Stimulated activated CD4-positive, alpha-beta T cell treated with anti-CD3 and anti-CD28 coated beads, Interleukin-15, amount 100 ng/mL, for 1 hour (primary cell): Measurements from ENCODE around the gene NLRC3.

Source experiments
- DNase-seq, 2 donors: peaks; one replicate each; pipeline ENCODE4 v3.0.0-alpha.2; 2020; ENCODE audit warnings: low read depth in 1 of 2, low spot score in 1 of 2

Gene NLRC3

DNA sequence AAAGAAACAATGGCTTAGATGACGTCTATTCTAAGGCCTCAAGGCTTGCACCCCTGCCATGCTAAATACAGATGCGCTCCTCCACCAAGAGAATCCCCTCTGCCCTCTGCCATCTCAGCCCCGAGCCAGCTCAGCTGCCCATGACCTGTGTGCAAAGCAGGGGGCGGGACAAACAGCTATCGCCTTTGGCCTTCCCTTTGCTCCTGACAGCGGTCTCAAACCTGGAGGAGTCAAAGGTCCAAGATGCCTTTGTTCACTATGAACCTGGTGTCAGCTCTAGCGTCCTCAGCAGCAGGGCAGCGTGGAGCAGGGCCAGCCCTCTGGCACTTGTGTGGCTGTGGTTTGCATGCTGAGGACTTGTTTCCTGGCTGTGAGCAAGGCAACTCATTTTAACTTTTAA is 21.9 kb upstream of the NLRC3 start:
- no peak for DNase-seq

DNA sequence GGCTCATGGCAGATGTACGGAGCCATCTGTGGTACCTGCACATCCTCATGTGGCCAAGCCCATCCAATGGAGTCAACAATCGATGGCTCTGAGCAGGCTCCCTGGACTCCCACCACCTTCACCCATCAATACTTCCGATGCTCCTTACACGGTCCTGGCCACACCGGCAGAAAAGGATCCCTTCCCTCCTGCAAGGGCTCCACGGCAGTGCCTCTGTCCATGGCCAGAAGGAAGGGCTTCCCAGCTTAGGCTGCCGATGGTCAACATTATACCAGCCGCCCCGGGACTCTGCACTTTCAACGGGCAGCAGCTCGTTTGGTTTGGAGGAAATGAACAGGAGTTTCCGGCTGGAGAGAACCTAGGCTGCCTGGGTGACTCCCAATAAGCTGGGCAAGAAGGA is 21.0 kb upstream of the NLRC3 start:
- no peak for DNase-seq

DNA sequence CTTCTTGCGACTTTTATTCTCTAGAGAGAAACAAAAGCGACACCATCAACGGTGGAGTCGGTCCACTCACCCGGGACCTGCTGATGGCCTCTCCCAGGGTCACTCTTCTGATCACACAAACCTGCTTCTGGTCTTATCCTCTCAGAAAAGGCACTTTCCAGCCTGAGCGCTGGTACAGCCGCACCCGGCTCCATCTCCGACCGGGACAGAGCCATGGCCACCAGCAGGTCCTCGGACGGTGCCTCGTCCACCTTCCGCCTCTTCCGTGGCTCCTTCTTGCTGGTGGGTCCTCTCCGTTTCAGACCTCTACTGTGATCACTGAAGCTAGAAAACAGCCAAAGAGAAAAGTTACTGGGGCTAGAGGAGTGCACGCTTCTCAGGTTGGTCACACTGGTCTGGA is 20.5 kb upstream of the NLRC3 start:
- no peak for DNase-seq

DNA sequence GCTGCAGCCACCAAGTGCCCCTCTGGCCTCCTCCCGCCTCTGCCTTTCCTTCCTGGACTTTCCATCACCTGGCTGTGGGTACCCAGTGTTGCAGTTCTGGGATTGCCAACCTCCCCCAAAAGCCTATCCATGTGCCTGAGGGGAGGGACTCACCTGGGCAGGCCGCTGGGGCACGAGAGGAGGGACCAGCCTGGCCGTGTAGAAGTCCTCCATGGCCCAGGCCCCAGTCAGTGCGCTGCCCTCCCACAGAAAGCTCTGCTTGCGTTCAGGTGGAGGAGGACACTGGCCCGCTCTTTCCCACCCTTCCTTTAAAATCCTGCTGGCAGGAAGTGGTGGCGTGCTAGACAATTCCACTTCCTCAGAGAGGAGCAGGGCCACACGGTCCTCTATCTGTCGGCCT is 20.0 kb upstream of the NLRC3 start:
- no peak for DNase-seq

DNA sequence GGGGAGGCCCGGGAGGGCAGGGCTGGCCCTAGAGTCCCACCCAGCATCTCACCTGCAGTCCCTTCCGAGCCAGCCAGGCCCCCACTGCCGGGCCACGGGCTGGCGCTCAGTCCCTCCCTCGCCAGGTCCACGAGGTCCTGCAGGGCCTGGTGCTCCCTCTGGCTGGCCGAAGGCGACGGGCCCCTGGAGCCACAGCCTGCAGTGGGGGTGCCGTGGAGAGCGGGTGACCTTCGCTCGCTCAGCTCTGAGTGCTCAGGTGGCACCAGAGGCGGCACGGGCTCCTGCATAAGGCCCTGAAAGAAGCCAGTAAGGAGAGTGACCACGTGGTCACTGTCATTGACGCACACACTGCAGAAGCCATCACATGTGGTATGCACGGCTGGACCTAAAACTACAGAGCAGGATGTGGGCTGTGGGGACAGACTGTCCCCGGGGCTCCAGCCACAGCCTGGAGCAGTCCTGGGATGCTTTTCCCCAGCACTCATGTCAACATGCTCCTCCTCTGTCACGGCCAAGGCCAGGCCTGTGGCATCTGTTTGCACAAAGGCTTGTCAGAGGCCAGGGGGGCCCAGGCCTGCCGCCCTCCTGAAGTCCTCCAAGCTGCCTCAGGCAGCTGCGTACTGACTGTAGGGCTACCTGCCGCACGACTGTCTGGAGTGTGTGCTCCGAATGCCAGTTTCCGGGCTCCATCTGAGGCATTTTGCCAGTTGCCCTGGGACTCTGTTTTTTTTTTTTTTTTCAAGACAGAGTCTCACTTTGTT is 19.1 kb upstream of the NLRC3 start:
- DNase-seq, result no peak

DNA sequence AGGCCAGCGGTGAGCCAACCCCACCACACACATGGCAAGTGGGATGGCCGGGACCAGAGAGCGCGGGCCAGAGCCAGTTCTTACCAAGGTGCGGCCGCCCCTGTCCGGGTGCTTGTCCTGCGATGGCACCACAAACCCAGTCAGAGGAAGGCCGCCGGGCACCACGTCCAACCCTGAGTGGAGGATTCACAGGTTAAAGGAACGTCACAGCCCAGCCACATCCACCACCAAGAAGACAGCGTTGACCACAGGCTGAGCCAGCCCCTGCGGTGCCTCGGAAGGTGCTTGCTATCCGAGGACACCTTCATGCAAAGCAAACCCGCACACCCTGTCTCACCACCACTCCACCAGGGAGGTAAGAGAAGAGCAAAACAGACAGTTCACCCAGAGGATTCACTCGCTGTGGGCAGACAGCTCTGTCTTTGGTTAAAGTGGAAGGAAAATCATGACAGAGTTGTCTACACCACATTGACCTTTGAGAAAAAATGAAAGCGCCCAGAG is 18.4 kb upstream of the NLRC3 start:
- DNase-seq, result no peak

DNA sequence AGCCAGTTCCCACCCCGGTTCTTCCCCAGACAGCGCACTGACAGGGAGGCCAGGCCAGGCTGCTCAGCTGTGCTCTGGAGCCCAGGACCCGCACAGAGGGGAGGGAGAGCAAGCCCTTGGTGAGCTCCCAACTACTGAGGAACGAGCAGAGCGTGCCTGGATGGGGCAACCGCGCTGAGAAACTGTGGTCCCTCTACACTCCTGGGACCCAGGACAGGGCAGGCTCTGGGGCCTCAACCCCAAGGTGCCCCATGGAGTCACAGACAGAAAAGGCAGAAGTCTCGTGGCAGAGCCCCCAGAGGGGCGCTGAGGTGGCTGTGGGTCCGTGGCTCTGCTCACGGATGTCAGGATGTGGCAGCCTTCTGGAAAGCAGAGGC is 17.9 kb upstream of the NLRC3 start:
- DNase-seq, result no peak

DNA sequence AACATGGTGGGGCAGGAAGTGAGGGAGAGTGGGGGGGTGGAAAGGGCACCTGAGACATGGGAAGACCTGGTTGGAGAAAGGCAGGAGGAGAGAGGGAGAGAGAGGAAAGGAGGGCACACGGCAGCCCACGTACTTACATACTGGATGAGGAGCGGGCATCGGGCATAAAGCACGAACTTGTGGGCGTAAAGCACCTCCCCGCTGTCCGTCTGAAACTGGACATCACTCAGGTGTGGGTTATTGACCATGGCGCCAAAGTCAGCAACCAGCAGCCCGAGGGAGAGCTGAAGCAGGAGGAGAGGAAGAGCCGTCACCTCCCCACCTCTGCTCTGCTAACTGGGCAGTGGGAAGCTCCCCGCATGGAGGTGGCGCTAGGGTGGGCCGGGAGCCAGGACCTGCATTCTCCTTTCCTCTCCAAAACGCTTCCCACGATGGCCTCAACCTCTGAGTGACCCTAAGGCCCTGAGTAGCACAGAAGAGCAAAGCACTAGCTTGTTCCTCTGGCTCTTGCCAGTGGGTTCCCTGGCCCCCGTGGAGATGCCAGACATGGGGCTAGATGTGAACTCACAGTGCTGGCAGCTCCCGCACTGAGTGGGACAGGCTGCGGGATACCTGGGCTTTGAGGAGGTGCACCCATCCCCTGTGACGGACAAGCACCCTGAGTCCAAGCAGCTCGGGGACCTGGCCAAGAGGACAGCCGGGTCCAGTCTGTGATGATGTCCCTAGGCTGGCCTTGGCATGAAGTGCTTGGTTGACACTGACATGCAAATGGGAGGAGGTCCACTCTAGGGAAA is 17.3 kb upstream of the NLRC3 start:
- no peak for DNase-seq

DNA sequence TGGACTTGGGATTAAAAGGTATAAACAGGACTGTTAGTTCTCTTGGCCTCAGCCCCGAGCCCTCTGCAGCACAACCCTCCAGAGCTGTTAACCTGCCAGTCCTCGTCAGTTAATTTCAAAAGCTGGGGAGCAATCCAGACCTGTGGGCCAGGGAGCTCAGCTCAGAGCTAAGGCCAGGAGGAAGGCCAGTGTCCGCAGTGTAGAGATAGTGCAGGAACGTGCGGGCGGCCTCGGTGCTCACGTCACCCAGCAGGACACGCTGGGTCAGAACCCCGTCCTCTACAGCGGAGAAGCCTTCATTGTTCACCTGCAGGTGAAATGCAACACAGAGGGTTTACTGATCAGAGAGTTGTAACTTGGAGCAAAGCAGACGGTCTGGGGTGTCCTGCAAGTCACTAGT is 15.4 kb upstream of the NLRC3 start:
- no peak for DNase-seq

DNA sequence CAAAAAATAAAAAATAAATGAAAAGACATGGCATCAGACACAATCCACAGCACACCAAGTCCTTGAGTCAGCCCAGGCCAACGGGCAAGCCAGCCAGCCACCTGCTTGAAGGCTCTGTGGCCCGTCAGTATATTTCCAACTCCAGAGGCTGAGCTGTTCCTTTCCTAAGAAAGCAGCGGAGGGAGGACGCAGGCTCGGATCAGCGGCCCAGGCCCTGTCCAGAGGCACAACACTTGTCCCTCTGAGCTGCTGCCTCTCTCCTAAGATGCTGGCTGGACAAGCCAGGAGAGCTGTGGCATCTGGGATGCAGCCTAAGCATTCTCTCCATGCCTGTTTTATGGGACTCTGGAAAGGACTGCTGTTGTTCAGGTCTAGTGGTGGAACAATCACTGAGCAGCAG is 14.8 kb upstream of the NLRC3 start:
- DNase-seq, result no peak

DNA sequence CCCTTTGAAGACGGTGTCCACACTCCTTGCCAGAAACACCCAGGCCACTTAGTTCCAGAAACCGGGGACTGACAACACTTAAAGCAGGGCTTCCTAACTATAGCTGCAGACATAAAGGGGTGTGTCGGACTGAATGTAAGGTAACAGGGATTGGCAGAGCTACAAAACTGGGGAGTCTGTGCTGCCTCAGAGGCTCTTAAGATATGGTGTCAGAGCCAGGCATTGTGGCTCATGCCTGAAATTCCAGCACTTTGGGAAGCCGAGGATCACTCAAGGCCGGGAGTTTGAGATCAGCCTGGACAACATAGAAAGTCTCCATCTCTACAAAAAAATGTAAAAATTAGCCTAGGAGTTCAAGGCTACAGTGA is 14.2 kb upstream of the NLRC3 start:
- DNase-seq, result no peak

DNA sequence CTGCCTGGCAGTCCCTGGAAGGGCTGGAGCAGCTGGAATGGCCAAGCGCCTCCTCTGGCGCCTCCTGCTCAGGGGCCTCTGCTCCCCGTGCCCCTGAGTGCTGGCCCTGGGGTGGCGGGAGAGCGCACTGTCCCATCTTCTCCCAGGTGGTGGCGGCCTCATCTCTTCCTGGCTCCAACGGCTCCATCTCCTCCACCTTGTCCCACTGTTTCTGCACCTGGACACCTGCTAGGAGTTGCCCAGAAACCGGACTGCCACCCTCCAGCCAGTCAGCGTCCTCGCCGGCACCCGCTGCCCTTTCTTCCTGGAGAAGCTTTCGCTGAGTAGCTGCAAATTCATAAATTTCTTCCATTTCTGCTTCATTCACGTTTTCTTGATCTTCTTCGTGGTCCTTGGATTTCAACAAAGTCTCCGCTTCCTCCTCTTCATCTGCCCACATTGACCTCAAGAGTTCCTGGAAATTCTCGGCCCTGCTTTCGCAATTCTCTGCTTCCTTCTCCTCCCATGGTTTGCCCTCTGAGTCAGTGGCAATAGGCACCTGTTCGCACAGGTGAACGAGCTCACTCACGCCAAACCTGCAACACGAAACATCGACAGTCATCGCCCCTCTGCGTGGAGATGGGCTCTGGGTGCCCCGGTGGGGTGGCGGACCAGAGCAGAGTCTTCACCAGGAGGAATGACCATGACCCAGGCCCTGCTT is 13.7 kb upstream of the NLRC3 start:
- no peak for DNase-seq

DNA sequence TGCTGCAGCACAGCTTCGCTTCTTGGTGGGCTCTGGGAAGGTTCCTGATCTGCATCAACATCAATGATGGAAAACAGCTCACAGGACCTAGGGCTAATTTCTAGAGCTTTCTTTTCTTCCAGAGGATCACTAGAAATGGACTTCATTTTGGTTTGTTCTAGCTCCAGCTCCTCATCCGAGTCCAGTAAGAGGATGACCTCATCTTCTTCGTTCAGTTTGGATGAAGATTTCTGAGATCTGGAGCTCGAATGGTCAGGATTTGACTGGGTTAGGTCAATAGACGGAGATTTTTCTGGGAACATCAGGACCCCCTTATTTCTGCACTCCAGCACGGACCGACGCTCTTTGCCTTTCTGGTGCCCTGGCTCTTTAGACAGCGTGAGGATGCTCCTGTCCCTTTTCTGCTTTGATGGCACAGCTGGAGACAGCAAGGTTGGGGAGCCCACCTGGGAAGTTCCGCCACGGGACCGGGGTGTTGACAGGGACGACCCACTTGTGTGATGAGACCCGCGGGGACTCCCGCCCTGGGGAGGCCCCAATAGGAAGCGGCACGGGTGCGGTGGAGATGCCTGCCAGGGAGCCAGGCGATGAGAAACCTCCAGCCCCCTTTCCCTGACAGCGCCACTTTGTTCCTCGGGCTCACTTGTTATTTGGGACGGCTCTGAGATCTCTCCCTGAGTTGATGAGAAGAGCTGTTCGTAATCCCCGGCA is 12.9 kb upstream of the NLRC3 start:
- DNase-seq, result no peak

DNA sequence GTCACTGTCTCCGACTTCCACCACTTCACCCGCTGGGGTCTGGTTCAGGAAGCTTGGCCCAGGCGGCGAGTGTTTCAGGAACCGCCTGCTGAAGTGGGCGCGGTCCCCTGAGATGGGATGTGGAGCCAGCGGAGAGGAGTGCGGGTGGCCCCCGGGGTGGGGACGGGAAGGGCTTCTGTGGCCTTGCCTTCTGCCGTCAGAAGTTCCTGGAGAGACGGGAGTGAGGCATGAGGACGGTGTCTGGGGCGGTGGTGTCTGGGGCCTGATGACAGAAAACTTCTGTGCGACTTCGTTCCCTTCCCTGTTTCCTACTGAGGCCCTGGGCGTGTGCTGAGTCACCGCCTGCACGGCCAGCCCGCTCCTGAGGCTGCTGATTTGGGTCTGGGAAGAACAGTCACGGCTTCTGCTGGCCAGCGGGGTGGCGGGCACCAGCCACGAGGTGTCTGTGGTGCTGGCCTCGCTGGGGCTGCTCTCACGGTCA is 12.3 kb upstream of the NLRC3 start:
- DNase-seq, result no peak

DNA sequence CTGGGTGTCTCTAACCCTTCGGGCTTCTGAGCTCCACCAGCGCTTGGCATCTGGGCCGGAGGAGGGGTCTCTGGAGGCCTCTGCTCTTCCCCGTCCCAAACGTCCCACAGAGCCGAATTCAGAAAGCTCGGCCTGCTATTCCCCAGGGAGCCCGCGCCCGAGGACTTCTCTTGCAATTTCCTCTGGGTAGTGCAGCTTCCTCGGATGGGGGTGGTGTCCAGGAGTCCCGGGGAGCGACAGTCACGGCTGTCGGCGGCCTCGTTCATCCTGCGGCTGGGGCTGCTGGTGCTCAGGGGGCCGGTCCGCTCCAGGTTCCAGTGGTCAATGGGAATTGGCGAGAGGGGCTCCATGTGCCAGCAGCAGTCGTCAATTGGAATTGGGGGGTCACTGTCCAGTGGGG is 11.8 kb upstream of the NLRC3 start:
- DNase-seq, result no peak

DNA sequence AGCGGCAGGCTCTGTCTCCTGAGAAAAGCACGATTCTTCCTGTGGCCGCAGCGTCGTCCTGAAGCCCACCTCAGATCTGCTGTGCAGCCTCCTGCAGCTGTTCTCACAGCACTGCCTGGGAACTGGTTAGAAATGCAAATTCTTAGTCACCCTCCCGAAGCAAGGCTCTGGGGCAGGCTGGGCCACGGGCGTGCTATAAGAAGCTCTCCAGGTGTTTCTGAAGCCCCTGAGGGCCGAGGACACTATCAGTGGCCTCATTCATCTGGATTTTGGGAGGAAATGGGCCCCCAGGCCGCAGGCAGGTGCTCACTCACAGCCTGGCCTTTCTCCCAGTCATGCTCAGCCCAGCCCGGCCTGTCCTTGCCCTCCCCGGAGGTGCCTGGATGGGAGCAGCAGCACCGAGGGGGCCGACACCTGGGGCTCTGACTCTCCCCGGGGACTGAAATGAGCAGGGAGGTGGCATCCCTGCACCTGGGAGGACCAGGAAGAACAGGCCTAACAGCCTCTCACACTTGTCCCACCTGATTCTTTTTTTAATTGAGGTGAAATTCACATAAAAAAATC is 10.4 kb upstream of the NLRC3 start:
- DNase-seq, result no peak

DNA sequence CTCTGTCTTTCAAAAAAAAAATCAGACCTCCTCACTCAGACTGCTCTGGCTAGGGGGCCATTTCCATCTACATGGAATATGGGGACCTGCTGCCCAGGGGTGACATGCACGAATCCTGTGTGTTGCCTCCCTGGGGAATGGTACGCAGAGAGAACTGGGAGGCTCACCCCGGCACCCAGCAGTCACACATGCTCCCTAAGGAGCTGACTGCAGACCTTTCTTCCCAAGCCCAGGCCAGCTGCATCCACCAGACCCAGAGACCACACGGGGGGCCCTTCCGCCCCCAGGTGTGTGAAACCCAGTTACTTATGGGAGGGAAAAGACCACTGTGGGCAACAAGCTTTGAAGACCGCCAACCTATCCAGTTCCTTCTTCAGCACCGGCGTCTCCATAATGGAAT is 7.2 kb upstream of the NLRC3 start:
- DNase-seq, result no peak

DNA sequence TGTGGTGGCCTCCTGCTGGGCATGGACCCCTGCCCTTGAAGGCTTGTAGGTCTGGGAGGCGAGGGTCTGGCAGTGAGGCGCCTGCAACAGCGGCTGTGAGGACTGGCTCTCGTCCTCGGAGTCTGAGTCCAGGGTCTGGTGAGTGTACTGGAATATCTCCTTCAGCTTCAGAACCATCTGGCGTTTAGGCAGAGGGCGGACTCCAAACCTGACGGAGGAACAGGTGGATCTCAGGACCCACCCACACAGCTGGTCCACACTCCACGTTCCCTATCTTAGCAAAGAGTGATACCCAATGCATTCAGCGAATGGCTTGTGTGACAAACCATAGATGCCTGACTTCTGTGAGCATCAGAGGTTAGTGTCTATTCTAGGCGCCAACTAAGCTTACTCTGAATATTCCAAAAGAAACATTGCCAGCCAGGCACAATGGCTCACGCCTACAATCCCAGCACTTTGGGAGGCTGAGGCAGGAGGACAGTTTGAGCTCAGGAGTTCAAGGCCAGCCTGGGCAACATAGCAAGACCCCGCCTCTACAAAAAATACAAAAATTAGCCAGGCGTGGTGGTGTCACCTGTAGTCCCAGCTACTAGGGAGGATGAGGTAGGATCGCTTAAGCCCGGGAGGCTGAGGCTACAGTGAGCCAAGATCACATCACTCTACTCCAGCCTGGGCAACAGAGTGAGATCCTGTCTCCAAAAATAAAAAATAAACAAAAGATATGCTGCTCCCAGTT is 6.3 kb upstream of the NLRC3 start:
- no peak for DNase-seq

DNA sequence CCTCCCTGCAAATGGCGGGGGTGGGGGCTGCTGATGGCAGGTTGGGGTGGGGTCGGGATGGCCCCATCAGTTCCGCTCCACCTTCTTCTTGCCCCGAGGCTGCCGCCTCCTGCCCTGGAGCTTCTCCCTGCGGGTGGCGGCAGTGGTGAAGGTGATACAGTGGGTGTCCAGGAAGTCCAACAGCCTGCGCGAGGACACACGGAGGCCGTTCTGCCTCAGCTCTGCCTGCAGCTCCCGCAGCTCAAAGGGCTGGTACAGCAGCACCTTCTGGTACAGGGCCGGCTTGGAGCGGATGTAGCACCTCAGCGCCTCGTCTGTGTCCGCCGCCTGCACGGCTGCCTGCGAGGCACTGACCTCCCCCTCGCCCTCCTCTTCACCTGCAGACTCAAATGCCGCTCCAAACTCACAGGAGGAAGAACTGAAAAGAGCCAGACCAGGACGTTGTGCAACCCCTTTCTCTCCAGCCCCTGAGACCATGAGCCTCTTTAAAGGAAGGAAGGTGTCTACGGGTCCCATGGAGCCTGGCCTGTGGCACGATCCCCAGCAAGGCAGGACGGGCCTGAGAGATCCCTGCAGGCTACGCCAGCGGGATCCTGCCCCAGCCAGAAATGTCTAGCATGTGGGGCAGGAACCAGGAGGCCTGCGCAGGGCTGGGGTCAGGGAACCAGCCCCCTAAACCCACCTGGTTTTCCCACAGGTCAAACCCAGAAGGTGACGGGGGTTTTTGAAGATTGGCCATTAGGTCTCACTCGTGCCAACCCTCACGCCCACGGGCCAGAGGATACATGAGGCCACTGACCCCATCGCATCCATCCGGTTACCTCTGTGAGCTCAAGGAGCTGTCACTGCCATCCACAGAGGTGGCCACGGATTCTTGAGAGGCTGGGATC is 5.3 kb upstream of the NLRC3 start:
- DNase-seq, result no peak
